ENCODE data around the gene DOK3.

DOK3 gene

GRCh38 chr5:177526791-177527190 is 17.2 kb upstream of the DOK3 start:
- no peak overlapping the region for H3K4me3 ChIP-seq (ENCODE audit: low read depth, low read length)
- POLR2A ChIA-PET = no interaction called here
- CTCF ChIA-PET = interaction anchor here (1.5 to 2.1 kb wide), 2 partner anchors 11 to 20 kb away, joined by 3 to 7 read pairs; no protein-coding TSS in a partner anchor
- no peak for DNase-seq (ENCODE audit: low read depth, low spot score)
- TF ChIP-seq CTCF (IDR thresholded peaks at IDR 0.05; ENCODE audit: insufficient read depth, low read length, missing control alignments) = no peak

- ChIA-PET POLR2A (no interaction called here), CTCF (interaction anchor here (0.9 to 1.5 kb wide), 2 partner anchors 10 to 19 kb away, joined by 3 read pairs; no protein-coding TSS in a partner anchor)
- no peak for TF ChIP-seq CTCF (IDR thresholded peaks at IDR 0.05; ENCODE audit: insufficient read depth, low read length, missing control alignments)
- no peak overlapping the region for H3K4me3 ChIP-seq (ENCODE audit: low read depth, low read length)
- no peak for DNase-seq (ENCODE audit: low read depth, low spot score)
Observed at GRCh38 chr5:177526191-177526590, 16.6 kb upstream of the DOK3 start.

GRCh38 chr5:177524941-177525655 is 15.5 kb upstream of the DOK3 start:
- CTCF ChIA-PET = interaction anchor here (1.4 to 1.6 kb wide), 2 partner anchors 9 to 24 kb away, joined by 5 to 10 read pairs; no protein-coding TSS in a partner anchor
- no peak for DNase-seq (ENCODE audit: low read depth, low spot score)
- H3K4me3 ChIP-seq (ENCODE audit: low read depth, low read length) = no peak overlapping the region
- TF ChIP-seq CTCF (IDR thresholded peaks at IDR 0.05; ENCODE audit: insufficient read depth, low read length, missing control alignments) = no peak
- POLR2A ChIA-PET = interaction anchor here (0.5 to 2.1 kb wide), 2 partner anchors 28 to 40 kb away, joined by 3 to 6 read pairs; partner anchors contain the start of gene PDLIM7

- no peak overlapping the region for H3K4me3 ChIP-seq (ENCODE audit: low read depth, low read length)
- POLR2A ChIA-PET = interaction anchor here (2.1 kb wide), 1 partner anchor 27 kb away, joined by 6 read pairs; the partner anchor contains the start of gene PDLIM7
- TF ChIP-seq CTCF (IDR thresholded peaks at IDR 0.05; ENCODE audit: insufficient read depth, low read length, missing control alignments) = no peak
- DNase-seq (ENCODE audit: low read depth, low spot score) = no peak
- CTCF ChIA-PET = interaction anchor here (1.4 to 1.6 kb wide), 2 partner anchors 9 to 23 kb away, joined by 5 to 10 read pairs; no protein-coding TSS in a partner anchor
Observed at GRCh38 chr5:177524539-177524900, 14.9 kb upstream of the DOK3 start.

GRCh38 chr5:177523711-177524538 is 14.3 kb upstream of the DOK3 start:
- no peak for TF ChIP-seq CTCF (IDR thresholded peaks at IDR 0.05; ENCODE audit: insufficient read depth, low read length, missing control alignments)
- POLR2A ChIA-PET = interaction anchor here (2.1 kb wide), 1 partner anchor 27 kb away, joined by 6 read pairs; the partner anchor contains the start of gene PDLIM7
- CTCF ChIA-PET = interaction anchor here (1.4 to 1.6 kb wide), 2 partner anchors 10 to 23 kb away, joined by 5 to 10 read pairs; no protein-coding TSS in a partner anchor
- no peak overlapping the region for H3K4me3 ChIP-seq (ENCODE audit: low read depth, low read length)
- no peak for DNase-seq (ENCODE audit: low read depth, low spot score)

Measured in AG04449 (cell line).